Measurements from ENCODE around the gene SCRN1.

- TF ChIP-seq EP300 (conservative IDR thresholded peaks at IDR 0.05; ENCODE audit: poor library complexity, severe bottlenecking) = no peak
- no peak for TF ChIP-seq CTCF (IDR thresholded peaks at IDR 0.05; ENCODE audit: poor library complexity, severe bottlenecking)
- TF ChIP-seq POLR2AphosphoS5 (IDR thresholded peaks at IDR 0.05) = no peak
- TF ChIP-seq MXI1 (conservative IDR thresholded peaks at IDR 0.05; ENCODE audit: poor library complexity, severe bottlenecking) = no peak
- TF ChIP-seq REST (IDR thresholded peaks at IDR 0.05; ENCODE audit: borderline replicate concordance) = no peak
- TF ChIP-seq EZH2 (IDR thresholded peaks at IDR 0.05; ENCODE audit: borderline replicate concordance, insufficient read depth, low read length, poor library complexity, severe bottlenecking) = no peak
Observed at GRCh38 chr7:30003098-30003497, 13.5 kb upstream of the SCRN1 start.

Measured in neural cell (in vitro differentiated cells).